GM12878 (cell line): ENCODE data around the gene USP47. TPM values are rescaled to one million over a fixed set of nuclear protein-coding genes. Genes with fewer than 3 reads are reported as not detected.

ENCODE experiments used
- ATAC-seq: fragments of 200-7000 bp; cut with Tn5 transposase; 3 replicates; pipeline ENCODE4 v1.9.1; 2020; ENCODE audit warnings: mild to moderate bottlenecking, moderate library complexity
- BruUV-seq: library from RNA; stranded (reverse); fragments of 400-500 nt; replicated peaks from 2 replicates; lab custom pipeline; 2021; lab: Mats Ljungman, UMichigan
- CTCF ChIA-PET: fragments of 300-600 bp; sonication (Branson Sonifier 250); formaldehyde crosslinking; extraction: SDS; loops from one replicate; lab custom pipeline; 2021; ENCODE audit warnings: inconsistent platforms; lab: Yijun Ruan, JAX
- POLR2A ChIA-PET: fragments of 350-600 bp; formaldehyde crosslinking; extraction: SDS; loops from one replicate; lab custom pipeline; 2021; ENCODE audit warnings: inconsistent platforms; lab: Charles Lee
- RAD21 ChIA-PET: fragments of 300-600 bp; sonication (Branson Sonifier 250); formaldehyde crosslinking; loops from one replicate; lab custom pipeline; 2023; ENCODE audit warnings: antibody characterized with exemption; ENCODE audit not compliant: unreplicated experiment; lab: Charles Lee
- SMC1A ChIA-PET: fragments of 300-600 bp; sonication (Branson Sonifier 250); formaldehyde crosslinking; loops from one replicate; lab custom pipeline; 2023; ENCODE audit not compliant: unreplicated experiment, uncharacterized antibody; lab: Charles Lee
- DNase-seq: peaks from one replicate; pipeline ENCODE4 v3.0.0-alpha.2; 2011; ENCODE audit warnings: low read depth, low spot score
- FAIRE-seq: peaks from 3 replicates; lab custom pipeline; 2011; peaks lifted over from hg19 to GRCh38; lab: Jason Lieb, UNC
- H2AFZ ChIP-seq: 2 replicates; pipeline ENCODE4 v1.6.0; 2011; ENCODE audit warnings: low read depth, low read length, control low read depth; ENCODE audit not compliant: control insufficient read depth
- H3K27ac ChIP-seq: 2 replicates; pipeline ENCODE4 v1.5.1; 2011; ENCODE audit warnings: control low read depth; ENCODE audit not compliant: control insufficient read depth, insufficient read depth
- H3K27me3 ChIP-seq, 2 experiments: replicated peaks in 1 of 2; 2 replicates each; pipeline versions ENCODE4 v1.6.0 to v1.6.1; 2011; ENCODE audit warnings: low read length in 1 of 2; ENCODE audit not compliant: control insufficient read depth in 2 of 2, insufficient read depth in 2 of 2
- H3K36me3 ChIP-seq, 2 experiments: 2 replicates each; pipeline ENCODE4 v1.5.1; 2011; ENCODE audit warnings: low read length in 1 of 2; ENCODE audit not compliant: control insufficient read depth in 2 of 2, insufficient read depth in 2 of 2
- H3K4me1 ChIP-seq: 2 replicates; pipeline ENCODE4 v1.6.1; 2011; ENCODE audit warnings: mild to moderate bottlenecking, low read length, moderate library complexity, mixed read lengths; ENCODE audit not compliant: control insufficient read depth, insufficient read depth
- H3K4me2 ChIP-seq: 2 replicates; pipeline ENCODE4 v1.6.0; 2011; ENCODE audit warnings: control low read depth; ENCODE audit not compliant: control insufficient read depth, insufficient read depth
- H3K4me3 ChIP-seq: fragments of 200-600 bp; sonication (generic); 2 replicates; pipeline ENCODE4 v1.5.1; 2016
- H3K79me2 ChIP-seq: 2 replicates; pipeline ENCODE4 v1.6.0; 2011; ENCODE audit warnings: low read length; ENCODE audit not compliant: control insufficient read depth, insufficient read depth
- H3K9ac ChIP-seq: 2 replicates; pipeline ENCODE4 v1.8.0; 2011; ENCODE audit warnings: low read length, control low read depth, mixed read lengths; ENCODE audit not compliant: control insufficient read depth, insufficient read depth
- H3K9me3 ChIP-seq: replicated peaks from 3 replicates; pipeline ENCODE4 v1.5.1; 2011; ENCODE audit warnings: mild to moderate bottlenecking, low read length; ENCODE audit not compliant: control insufficient read depth, insufficient read depth
- H4K20me1 ChIP-seq: 2 replicates; pipeline ENCODE4 v1.6.0; 2011; ENCODE audit not compliant: control insufficient read depth, insufficient read depth
- BCLAF1 ChIP-seq: fragments of 450-650 bp; IDR thresholded peaks from 2 replicates; pipeline ENCODE4 v1.6.1; 2017; ENCODE audit warnings: antibody characterized with exemption, mild to moderate bottlenecking, moderate library complexity
- CBX5 ChIP-seq: sonication (generic); IDR thresholded peaks from 2 replicates; pipeline ENCODE4 v1.6.1; 2016; ENCODE audit warnings: low read depth, moderate library complexity, mild to moderate bottlenecking, inconsistent platforms
- DPF2 ChIP-seq: fragments of 450-650 bp; IDR thresholded peaks from 2 replicates; pipeline ENCODE4 v1.6.1; 2017; ENCODE audit warnings: mild to moderate bottlenecking
- E2F4 ChIP-seq: IDR thresholded peaks from 2 replicates; pipeline ENCODE4 v1.6.1; 2012; ENCODE audit warnings: low read depth, low read length, improper control_type of control experiment
- NRF1 ChIP-seq: conservative IDR thresholded peaks from 2 replicates; pipeline ENCODE4 v1.6.1; 2011; ENCODE audit warnings: mild to moderate bottlenecking, low read depth, low read length, improper control_type of control experiment
- PAX5 ChIP-seq: IDR thresholded peaks from 2 replicates; pipeline ENCODE4 v1.6.1; 2011; ENCODE audit warnings: low read depth, low read length, borderline replicate concordance
- RAD21 ChIP-seq: IDR thresholded peaks from 2 replicates; pipeline ENCODE4 v1.6.1; 2011; ENCODE audit warnings: mild to moderate bottlenecking, low read depth, low read length, moderate library complexity; ENCODE audit not compliant: insufficient read depth
- REST ChIP-seq: IDR thresholded peaks from 2 replicates; pipeline ENCODE4 v1.6.1; 2012; ENCODE audit warnings: mild to moderate bottlenecking, low read depth, low read length
- TCF3 ChIP-seq: IDR thresholded peaks from 2 replicates; pipeline ENCODE4 v1.6.1; 2012; ENCODE audit warnings: low read depth, mild to moderate bottlenecking, low read length, borderline replicate concordance; ENCODE audit not compliant: insufficient read depth
- YY1 ChIP-seq: IDR thresholded peaks from 2 replicates; pipeline ENCODE4 v1.6.1; 2011; ENCODE audit warnings: low read depth, mild to moderate bottlenecking, low read length
- WGBS: methylation state at CpG from one replicate; pipeline ENCODE4 v1.1.6; 2016; ENCODE audit warnings: low lambda C conversion rate; ENCODE audit not compliant: insufficient replicate concordance, insufficient coverage; ENCODE audit errors: missing lambda C conversion rate; 5-methylcytosine and 5-hydroxymethylcytosine counted together
- in situ Hi-C: fragments of 300-500 bp; cut with MboI; formaldehyde crosslinking; loops from 9 replicates; pipeline ENCODE4 v1.14.3; 2018; ENCODE audit warnings: mixed read lengths
- intact Hi-C: fragments of 100-400 bp; cut with micrococcal nuclease; formaldehyde crosslinking; loops from one replicate; pipeline ENCODE4 v1.14.2; 2022; ENCODE audit not compliant: unreplicated experiment
- polyA plus RNA-seq, 11 experiments: library from polyadenylated mRNA; depleted of rRNA in 4 of 11; unstranded in 6 of 11; stranded (reverse) in 5 of 11; fragments of >200 nt; fragmentation: Nextera tagmentation in 4 of 11; fragmentation: Illumina TruSeq in 1 of 11; extraction: Ambion mirVana in 4 of 11; extraction: Trizol in 1 of 11; gene quantifications; 1 replicate in 1 of 11; 2 replicates in 10 of 11; pipeline versions ENCODE4 v1.2.1 to v1.2.3, GENCODE V29; 2011 to 2016; ENCODE audit warnings: inconsistent platforms in 2 of 11, missing spikeins in 2 of 11, low read depth in 1 of 11
- total RNA-seq, 4 experiments: library from RNA; depleted of rRNA in 3 of 4; stranded (reverse); fragments of >200 nt in 3 of 4; fragmentation: Illumina TruSeq in 1 of 4; extraction: Trizol in 1 of 4; gene quantifications; 2 replicates each; pipeline versions ENCODE4 v1.2.1 to v1.2.3, GENCODE V29; 2013 to 2021

USP47 gene
- total and polyA plus RNA-seq, 10 of the 15 experiments (the other 5 are each of a cell fraction or from before 2014, with no cell fraction given): 13.9 to 54.0 (median 31.6) TPM

- Histone ChIP-seq H3K4me2 (no peak overlapping the region), H2AFZ (no peak overlapping the region), H3K4me3 (no peak overlapping the region), H3K27ac (no peak overlapping the region), H3K4me1 (no peaks in the 10 kb centered on the region), H3K79me2 (no peaks in the 10 kb centered on the region), H3K9ac (no peak overlapping the region), H3K36me3 (no peaks in the 10 kb centered on the region), H4K20me1 (no peaks in the 10 kb centered on the region), H3K9me3 (no peaks in the 10 kb centered on the region), H3K27me3 (no peaks in the 10 kb centered on the region; a peak in 1 of 4 replicates)
- FAIRE-seq (no peak), ATAC-seq (no peak), DNase-seq (no peak)
- TF ChIP-seq REST (no peak), PAX5 (no peak), E2F4 (no peak), RAD21 (no peak), CBX5 (no peak), NRF1 (no peak), YY1 (no peak), TCF3 (no peak), BCLAF1 (no peak), DPF2 (no peak)
- ChIA-PET RAD21 (no interaction called here), CTCF (interaction anchor here (1.2 kb wide), 1 partner anchor 18 kb away, joined by 3 read pairs; no protein-coding TSS in a partner anchor), SMC1A (no interaction called here), POLR2A (no interaction called here)
- intact Hi-C loops: no loop called here
- 42% methylated on average over 4 of the region's 4 CpGs for WGBS
- in situ Hi-C loops: no loop called here
- no TSS peak for BruUV-seq
Observed at GRCh38 chr11:11808992-11809615, 32.7 kb upstream of the USP47 start.
